Spleen (tissue), 7 donors: ENCODE data around the gene KDM2B.

Experiments
- POLR2A ChIP-seq, 3 donors: fragments of 450-650 bp; IDR thresholded peaks; one replicate each; pipeline ENCODE4 v1.5.1; 2017; ENCODE audit warnings: antibody characterized with exemption in 3 of 3, mild to moderate bottlenecking in 1 of 3
- TF ChIP-seq, protein P1 (sequence below), 11 experiments: fragments of 200-600 bp in 7 of 11; fragments of 450-650 bp in 4 of 11; sonication (generic) in 4 of 11; IDR thresholded peaks in 8 of 11; conservative IDR thresholded peaks in 3 of 11; 1 replicate in 7 of 11; 2 replicates in 4 of 11; pipeline versions ENCODE4 v1.4.0 to v1.8.0; 2016 to 2021; ENCODE audit warnings: antibody characterized with exemption in 11 of 11, inconsistent platforms in 4 of 11, mild to moderate bottlenecking in 1 of 11
- donor health status: DM: no; HTN: no; CAD: no; lungs with moderate emphysema.
- donor health status: DM: no; HTN: no; CAD: no.
- donor health status: DM: no; HTN: no; CAD: no.

GRCh38 chr12:121608301-121608700 is 27.5 kb upstream of the KDM2B start:
- no peak for TF ChIP-seq POLR2A (IDR thresholded peaks at IDR 0.05)
- TF ChIP-seq, protein P1, sequence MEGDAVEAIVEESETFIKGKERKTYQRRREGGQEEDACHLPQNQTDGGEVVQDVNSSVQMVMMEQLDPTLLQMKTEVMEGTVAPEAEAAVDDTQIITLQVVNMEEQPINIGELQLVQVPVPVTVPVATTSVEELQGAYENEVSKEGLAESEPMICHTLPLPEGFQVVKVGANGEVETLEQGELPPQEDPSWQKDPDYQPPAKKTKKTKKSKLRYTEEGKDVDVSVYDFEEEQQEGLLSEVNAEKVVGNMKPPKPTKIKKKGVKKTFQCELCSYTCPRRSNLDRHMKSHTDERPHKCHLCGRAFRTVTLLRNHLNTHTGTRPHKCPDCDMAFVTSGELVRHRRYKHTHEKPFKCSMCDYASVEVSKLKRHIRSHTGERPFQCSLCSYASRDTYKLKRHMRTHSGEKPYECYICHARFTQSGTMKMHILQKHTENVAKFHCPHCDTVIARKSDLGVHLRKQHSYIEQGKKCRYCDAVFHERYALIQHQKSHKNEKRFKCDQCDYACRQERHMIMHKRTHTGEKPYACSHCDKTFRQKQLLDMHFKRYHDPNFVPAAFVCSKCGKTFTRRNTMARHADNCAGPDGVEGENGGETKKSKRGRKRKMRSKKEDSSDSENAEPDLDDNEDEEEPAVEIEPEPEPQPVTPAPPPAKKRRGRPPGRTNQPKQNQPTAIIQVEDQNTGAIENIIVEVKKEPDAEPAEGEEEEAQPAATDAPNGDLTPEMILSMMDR (IDR thresholded peaks at IDR 0.05 in 8 of 11, conservative IDR thresholded peaks at IDR 0.05 in 3 of 11) = no peak
